OCI-LY7 (cell line): ENCODE measurements around the gene ZNF746. TPM values are rescaled to one million over a fixed set of nuclear protein-coding genes. Genes with fewer than 3 reads are reported as not detected.

Source experiments
- BruUV-seq: library from RNA; stranded (reverse); fragments of 400-500 nt; replicated peaks from 2 replicates; lab custom pipeline; 2021; lab: Mats Ljungman, UMichigan
- CTCF ChIA-PET: fragments of 300-600 bp; sonication (Branson Sonifier 250); formaldehyde crosslinking; loops from one replicate; lab custom pipeline; 2022; ENCODE audit warnings: antibody characterized with exemption; ENCODE audit not compliant: unreplicated experiment; lab: Charles Lee
- POLR2A ChIA-PET: fragments of 300-600 bp; sonication (Branson Sonifier 250); formaldehyde crosslinking; loops from one replicate; lab custom pipeline; 2022; ENCODE audit warnings: antibody characterized with exemption; lab: Charles Lee
- DNase-seq: peaks from one replicate; pipeline ENCODE4 v3.0.0-alpha.2; 2015; ENCODE audit warnings: low spot score
- H2AFZ ChIP-seq: fragments of 200-600 bp; sonication (generic), shearing (Covaris generic); 2 replicates; pipeline ENCODE4 v1.6.1; 2014; ENCODE audit warnings: mild to moderate bottlenecking, antibody characterized with exemption, low read length, moderate library complexity
- H3K27ac ChIP-seq: fragments of 200-600 bp; sonication (generic); 2 replicates; pipeline ENCODE4 v1.5.1; 2014; ENCODE audit warnings: mixed run types, low read depth, mild to moderate bottlenecking, moderate library complexity, low read length, inconsistent platforms; ENCODE audit not compliant: poor library complexity, severe bottlenecking
- H3K36me3 ChIP-seq: fragments of 200-600 bp; sonication (generic); 2 replicates; pipeline ENCODE4 v1.6.1; 2014; ENCODE audit warnings: mild to moderate bottlenecking, antibody characterized with exemption, low read length, moderate library complexity, mixed read lengths; ENCODE audit not compliant: insufficient read depth
- H3K4me1 ChIP-seq: fragments of 200-600 bp; sonication (generic); 2 replicates; pipeline ENCODE4 v1.5.1; 2014; ENCODE audit warnings: mild to moderate bottlenecking, low read length; ENCODE audit not compliant: insufficient read depth, poor library complexity, severe bottlenecking
- H3K4me2 ChIP-seq: fragments of 200-600 bp; sonication (generic); 2 replicates; pipeline ENCODE4 v1.6.1; 2014; ENCODE audit warnings: mild to moderate bottlenecking, low read length
- H3K4me3 ChIP-seq: fragments of 200-600 bp; sonication (generic); 2 replicates; pipeline ENCODE4 v1.5.1; 2014; ENCODE audit warnings: mild to moderate bottlenecking, low read depth, low read length; ENCODE audit not compliant: poor library complexity, severe bottlenecking
- H3K79me2 ChIP-seq: fragments of 200-600 bp; sonication (generic); 2 replicates; pipeline ENCODE4 v1.6.1; 2016; ENCODE audit warnings: low read depth, mild to moderate bottlenecking, low read length, moderate library complexity, mixed read lengths; ENCODE audit not compliant: insufficient read depth
- H3K9me2 ChIP-seq: fragments of 200-600 bp; sonication (generic); 2 replicates; pipeline ENCODE4 v1.6.1; 2016; ENCODE audit warnings: mild to moderate bottlenecking, low read length, mixed read lengths; ENCODE audit not compliant: insufficient read depth
- H3K9me3 ChIP-seq: fragments of 200-600 bp; sonication (generic); 2 replicates; pipeline ENCODE4 v1.6.1; 2014; ENCODE audit warnings: mild to moderate bottlenecking, mixed run types, low read length, mixed read lengths
- H4K20me1 ChIP-seq: fragments of 200-600 bp; sonication (generic); 2 replicates; pipeline ENCODE4 v1.6.1; 2014; ENCODE audit warnings: mild to moderate bottlenecking, antibody characterized with exemption, low read length, moderate library complexity, mixed read lengths; ENCODE audit not compliant: insufficient read depth
- CTCF ChIP-seq: fragments of 200-600 bp; sonication (generic); conservative IDR thresholded peaks from 2 replicates; pipeline ENCODE4 v1.5.1; 2014; ENCODE audit warnings: mild to moderate bottlenecking, antibody characterized with exemption, low read length, moderate library complexity, mixed read lengths
- EZH2phosphoT487 ChIP-seq: fragments of 200-600 bp; sonication (generic); IDR thresholded peaks from 2 replicates; pipeline ENCODE4 v1.6.1; 2018; ENCODE audit warnings: low read depth, borderline replicate concordance, mild to moderate bottlenecking, mixed run types, antibody characterized with exemption, low read length, moderate library complexity, mixed read lengths
- intact Hi-C: fragments of 100-400 bp; cut with micrococcal nuclease; formaldehyde crosslinking; loops from one replicate; pipeline ENCODE4 v1.10.0; 2022; ENCODE audit not compliant: unreplicated experiment
- total RNA-seq, 2 experiments: library from RNA; depleted of rRNA in 1 of 2; stranded (reverse); fragments of >200 nt in 1 of 2; shearing (Covaris generic) in 1 of 2; gene quantifications; 2 replicates each; pipeline ENCODE4 v1.2.3, GENCODE V29; 2014 to 2022

Gene ZNF746
- total RNA-seq, 2 experiments from 2014 or later = 14.8 to 18.9 TPM

GRCh38 chr7:149427893-149428292 lies 69.7 kb downstream of the ZNF746 start:
- Histone ChIP-seq H3K27ac (no peak overlapping the region), H4K20me1 (no peaks in the 10 kb centered on the region), H3K4me1 (no peaks in the 10 kb centered on the region), H3K79me2 (no peaks in the 10 kb centered on the region), H3K4me2 (no peak overlapping the region), H3K4me3 (no peak overlapping the region), H3K9me2 (no peaks in the 10 kb centered on the region), H3K9me3 (no peaks in the 10 kb centered on the region), H2AFZ (no peak overlapping the region), H3K36me3 (peaks cover 11% of the 10 kb centered on the region)
- intact Hi-C loops = no loop called here
- TF ChIP-seq EZH2phosphoT487 (no peak), CTCF (no peak)
- no peak for DNase-seq
- POLR2A ChIA-PET = no interaction called here
- no TSS peak for BruUV-seq
- CTCF ChIA-PET = no interaction called here

- no peak overlapping the region for H2AFZ ChIP-seq
- H3K4me1 ChIP-seq = no peaks in the 10 kb centered on the region
- H3K9me2 ChIP-seq = no peaks in the 10 kb centered on the region
- BruUV-seq = no TSS peak
- POLR2A ChIA-PET = interaction anchor here (0.7 to 1.3 kb wide), 5 partner anchors 10 to 201 kb away, joined by 3 to 8 read pairs (median 3); no protein-coding TSS in a partner anchor
- H3K4me3 ChIP-seq = no peak overlapping the region
- H3K4me2 ChIP-seq = no peak overlapping the region
- no peaks in the 10 kb centered on the region for H3K79me2 ChIP-seq
- no peak for TF ChIP-seq CTCF
- no peak for TF ChIP-seq EZH2phosphoT487
- CTCF ChIA-PET = no interaction called here
- DNase-seq = no peak
- no peaks in the 10 kb centered on the region for H4K20me1 ChIP-seq
- intact Hi-C loops = no loop called here
- no peak overlapping the region for H3K27ac ChIP-seq
- H3K36me3 ChIP-seq = peaks cover 5% of the 10 kb centered on the region
- no peaks in the 10 kb centered on the region for H3K9me3 ChIP-seq
Measured at GRCh38 chr7:149427096-149427680, 70.4 kb downstream of the ZNF746 start.

GRCh38 chr7:149423449-149424110 lies 74.0 kb downstream of the ZNF746 start:
- Histone ChIP-seq H3K9me2 (no peaks in the 10 kb centered on the region), H3K4me1 (peaks cover 5% of the 10 kb centered on the region), H2AFZ (no peak overlapping the region), H4K20me1 (no peaks in the 10 kb centered on the region), H3K4me2 (no peak overlapping the region), H3K4me3 (no peak overlapping the region), H3K36me3 (no peaks in the 10 kb centered on the region), H3K79me2 (no peaks in the 10 kb centered on the region), H3K9me3 (no peaks in the 10 kb centered on the region), H3K27ac (no peak overlapping the region)
- no TSS peak for BruUV-seq
- intact Hi-C loops = loop anchor here (2.0 kb wide), 1 partner anchor 185 kb away; the partner anchor contains the start of gene ZNF212
- CTCF ChIA-PET = no interaction called here
- no peak for TF ChIP-seq EZH2phosphoT487
- no peak for TF ChIP-seq CTCF
- no peak for DNase-seq
- POLR2A ChIA-PET = interaction anchor here (0.9 kb wide), 1 partner anchor 19 kb away, joined by 3 read pairs; no protein-coding TSS in a partner anchor
